HG02642 (cell line): Measurements from ENCODE around the gene ISLR.

ENCODE experiments used
- ATAC-seq: cut with Tn5 transposase; IDR thresholded peaks from one replicate; pipeline ENCODE4 v1.9.1; 2021; ENCODE audit warnings: mild to moderate bottlenecking; ENCODE audit not compliant: unreplicated experiment, poor library complexity

Gene ISLR

GRCh38 chr15:74209997-74210671, 36.6 kb downstream of the ISLR start:
- no peak for ATAC-seq

DNA sequence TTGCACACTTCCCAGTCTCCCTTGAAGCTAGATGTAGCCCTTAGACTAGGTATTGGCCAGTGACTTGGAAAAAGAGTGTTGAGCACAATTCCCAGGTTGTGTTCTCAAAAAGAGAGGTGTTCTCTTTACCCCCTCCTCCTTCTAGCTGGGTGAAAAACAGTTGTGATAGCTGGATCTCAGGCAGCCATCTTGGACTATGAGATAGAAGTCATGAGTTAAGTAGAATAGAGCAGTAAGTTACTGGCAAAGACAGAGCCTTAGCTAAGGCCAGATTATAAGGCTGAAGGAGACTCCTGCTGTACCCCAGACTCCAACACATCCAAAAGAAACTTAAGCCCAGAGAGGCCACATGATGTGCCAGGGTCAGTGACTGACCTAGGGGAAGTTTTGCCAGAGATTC, 37.2 kb downstream of the ISLR start:
- no peak for ATAC-seq

DNA sequence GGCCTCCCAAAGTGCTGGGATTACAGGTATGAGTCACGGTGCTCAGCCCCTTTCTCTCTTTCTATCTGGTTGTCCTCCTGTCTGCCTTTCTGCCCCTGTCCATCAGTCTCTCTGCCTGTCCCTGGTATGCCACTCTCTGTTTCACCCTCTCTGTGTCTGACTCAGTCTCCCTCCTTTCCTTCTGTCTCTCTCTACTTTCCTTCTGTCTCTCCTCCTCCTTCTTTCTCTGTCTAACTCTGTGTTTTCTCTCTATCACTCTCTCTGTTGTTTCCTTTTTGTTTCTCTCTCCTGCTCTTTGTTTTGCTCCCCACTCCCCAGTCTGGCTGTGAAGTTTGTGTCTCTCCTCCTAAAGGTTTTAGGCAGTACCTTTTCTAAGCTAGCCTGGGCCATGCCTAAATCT, 38.1 kb downstream of the ISLR start:
- ATAC-seq = no peak

- ATAC-seq = no peak
Observed at GRCh38 chr15:74212494-74212893, 39.0 kb downstream of the ISLR start.

DNA sequence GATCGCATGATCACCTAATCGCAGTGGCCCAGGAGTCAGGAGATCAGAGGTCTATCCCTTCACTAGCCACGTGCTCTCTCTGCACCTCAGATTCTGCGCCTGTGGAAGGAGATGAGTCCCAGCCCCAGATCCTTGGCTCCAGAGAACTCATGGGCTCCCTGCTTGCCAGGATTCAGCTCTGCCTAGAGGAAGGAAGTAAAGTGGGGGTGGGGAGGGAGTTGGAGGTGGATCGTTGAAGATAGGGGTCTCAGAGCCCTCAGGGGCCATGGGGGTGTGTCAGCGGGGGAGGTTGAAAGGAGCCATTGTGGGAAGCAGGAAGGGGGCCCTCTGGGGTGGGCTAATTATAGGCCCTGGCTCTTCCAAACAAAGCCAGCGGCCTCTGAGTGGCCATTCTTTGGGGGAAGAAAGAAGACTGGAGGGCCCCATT, 40.4 kb downstream of the ISLR start:
- no peak for ATAC-seq

DNA sequence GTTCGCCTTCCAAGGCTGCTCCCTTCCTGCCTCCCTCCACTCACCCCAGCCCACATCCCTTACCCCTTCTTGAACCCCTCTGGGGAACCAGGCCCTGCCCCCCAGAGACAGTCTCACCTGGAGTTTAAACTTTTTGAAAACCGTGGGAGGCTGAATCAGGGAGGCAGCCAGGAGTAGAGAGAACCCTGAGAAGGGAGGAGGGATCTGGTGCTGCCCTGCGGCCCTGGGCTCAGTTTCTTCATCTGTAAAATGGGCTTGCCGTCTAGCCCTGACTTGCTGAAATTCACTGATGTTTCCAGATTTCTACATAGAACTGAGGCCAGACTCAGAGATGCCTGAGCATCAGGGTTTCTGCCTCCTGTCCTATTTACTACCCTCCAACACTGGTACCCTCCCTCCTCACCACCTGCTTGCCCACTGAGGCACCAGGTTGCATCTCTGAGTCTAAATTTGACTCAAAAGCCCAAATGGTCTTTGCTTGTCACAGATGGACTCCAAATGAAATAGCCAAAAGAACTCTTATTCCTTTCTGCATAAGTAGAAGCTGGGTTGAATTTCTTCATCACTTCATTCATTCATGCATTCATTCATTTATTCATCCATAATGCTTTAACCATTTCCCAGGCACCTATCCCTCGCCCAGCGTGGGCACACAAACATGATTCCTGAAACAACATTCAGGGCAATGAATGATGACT, 41.0 kb downstream of the ISLR start:
- no peak for ATAC-seq

DNA sequence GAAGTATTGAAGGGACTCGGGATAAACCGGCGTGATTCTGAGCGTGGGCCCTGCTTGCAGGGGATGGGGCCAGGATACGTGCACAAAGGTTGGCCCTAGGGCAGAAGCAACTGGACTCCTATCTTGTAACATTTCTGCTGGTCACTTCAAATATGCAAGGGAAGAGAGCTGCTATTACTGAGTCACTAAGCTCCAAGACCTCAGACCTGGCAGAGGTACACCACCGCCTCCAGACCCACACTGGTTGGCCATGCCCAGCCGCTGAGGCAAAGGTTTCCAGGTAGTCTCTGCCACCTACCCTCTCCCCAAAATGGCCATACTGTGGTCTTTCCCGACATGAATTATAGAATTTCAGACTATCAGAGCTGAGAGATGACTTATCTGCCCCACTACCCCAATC, 42.4 kb downstream of the ISLR start:
- no peak for ATAC-seq

GRCh38 chr15:74216949-74217348, 43.4 kb downstream of the ISLR start:
- no peak for ATAC-seq

DNA sequence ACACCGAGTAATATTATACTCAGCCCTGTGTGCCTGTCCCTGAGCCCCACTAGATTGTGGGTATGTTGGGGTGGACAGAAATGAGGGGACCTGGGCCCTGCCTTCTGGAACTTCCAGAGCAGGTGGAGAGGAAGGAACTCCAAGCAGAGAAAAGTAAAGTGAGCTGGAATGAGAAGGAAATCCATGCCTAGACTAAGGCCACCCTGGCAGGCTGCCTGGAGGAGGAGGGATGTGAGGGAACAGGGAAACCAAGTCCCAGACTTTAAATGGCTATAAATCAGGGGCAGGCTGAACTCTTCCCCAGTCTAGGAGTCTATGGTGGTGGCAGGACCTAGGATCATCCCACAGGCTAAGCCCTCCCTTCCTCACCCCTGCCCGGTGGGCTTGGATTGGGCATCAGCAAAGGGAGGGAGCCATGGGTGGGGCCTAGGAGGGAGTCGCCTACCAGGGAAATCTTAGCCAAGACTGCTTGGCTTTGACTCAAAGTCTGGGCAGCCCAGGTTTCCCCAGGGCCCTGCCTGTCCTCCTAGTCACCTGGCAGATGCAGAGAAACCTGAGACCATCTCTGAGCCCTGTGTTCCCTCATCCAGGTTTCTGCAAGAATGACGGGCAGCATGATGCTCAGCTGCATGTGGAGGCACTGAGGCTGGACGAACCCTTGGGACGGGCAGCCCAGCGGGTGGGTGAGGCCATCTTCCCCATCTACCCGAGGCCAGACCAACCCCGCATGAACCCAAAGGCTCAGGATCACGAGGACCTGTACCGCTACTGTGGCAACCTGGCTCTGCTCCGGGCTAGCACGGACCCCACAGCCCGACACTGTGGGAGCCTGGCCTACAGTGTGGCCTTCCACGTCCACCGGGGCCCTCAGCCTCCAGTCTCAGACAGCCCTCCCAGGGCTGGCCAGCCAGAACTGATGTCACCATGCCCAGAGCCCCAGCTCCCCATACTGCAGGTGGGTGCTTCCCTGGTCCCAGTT, 44.7 kb downstream of the ISLR start:
- no peak for ATAC-seq

- no peak for ATAC-seq
Observed at GRCh38 chr15:74220475-74221248, 47.2 kb downstream of the ISLR start.

DNA sequence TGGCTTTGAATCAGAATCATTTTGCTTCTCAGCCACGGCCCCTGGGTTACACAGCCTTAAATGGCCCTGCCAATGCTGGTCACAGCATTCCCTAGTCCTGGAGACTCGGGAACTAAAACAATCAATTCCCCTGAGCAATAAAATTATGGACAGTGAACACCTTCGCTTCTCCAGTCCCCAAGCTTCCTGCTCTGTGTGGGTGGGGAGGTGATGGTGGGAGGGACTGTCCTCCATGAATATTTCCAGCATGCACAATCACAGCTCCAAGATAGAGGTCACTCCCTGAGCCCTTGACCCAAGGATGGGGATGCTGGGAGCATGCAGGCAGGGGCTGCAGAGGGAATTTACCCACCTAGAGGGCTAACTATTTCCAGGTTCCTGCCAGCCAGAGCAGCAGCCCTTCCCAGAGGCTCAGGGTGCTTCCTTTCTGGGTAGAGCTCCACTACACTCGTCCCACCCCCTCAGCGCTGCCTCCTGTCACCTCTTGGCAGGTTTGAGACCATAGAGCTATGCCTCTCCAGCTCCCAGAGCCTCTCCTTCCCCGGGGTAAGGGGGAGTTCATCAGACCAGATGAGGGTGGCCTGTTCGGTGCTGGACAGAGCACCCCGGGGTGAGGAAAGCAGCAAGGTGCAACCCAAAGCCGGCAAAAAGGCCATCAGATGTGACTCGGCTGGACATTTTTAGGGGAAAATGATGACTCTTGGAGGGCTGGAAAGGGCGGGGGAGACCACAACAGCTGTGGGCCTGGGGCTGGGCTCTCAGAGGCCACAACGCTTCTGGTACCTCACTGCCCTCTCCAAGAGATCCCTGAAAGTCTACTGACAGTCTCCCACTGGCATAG, 48.1 kb downstream of the ISLR start:
- no peak for ATAC-seq

DNA sequence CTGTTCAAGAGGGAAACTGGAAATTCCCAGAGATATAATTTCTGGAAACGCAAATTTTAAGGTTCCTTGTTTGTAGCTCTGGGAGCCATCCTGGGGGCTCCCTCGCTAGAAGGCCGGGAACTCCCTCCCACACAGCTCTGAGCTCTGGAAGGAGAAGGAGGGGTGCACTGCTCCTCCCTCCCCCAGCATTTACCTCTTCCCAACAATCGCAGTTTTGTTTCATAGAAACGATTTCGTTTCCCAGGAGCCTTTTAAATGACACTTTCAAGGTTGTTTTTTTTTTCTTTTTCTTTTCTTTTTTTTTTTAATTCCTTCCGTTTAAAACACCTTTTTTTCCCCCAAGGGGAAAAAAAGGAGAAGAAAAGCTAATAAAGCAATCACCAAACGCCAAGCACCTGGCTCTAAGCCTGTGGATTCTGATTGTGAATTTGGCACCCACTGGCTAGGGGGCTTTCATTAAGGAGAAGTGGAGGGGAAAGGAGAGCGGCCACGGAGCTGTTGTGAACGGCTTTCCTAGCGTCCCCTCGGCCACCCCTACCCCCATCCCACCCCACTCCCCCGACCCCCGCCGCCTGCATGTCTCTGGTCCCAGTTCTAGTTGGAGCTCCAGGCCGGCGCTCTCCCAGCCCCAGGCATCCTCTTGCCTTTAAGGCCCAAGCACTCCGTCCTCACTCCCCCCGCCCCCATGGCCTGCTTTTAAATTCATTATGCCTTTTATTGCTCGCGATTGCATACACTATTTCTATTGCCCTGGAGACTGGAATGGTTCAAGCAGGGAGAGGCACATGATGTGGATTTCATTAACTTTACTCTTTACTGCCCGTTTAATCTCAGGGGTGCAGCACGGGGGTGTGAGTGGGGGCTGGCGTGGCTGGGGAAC, 49.0 kb downstream of the ISLR start:
- no peak for ATAC-seq

DNA sequence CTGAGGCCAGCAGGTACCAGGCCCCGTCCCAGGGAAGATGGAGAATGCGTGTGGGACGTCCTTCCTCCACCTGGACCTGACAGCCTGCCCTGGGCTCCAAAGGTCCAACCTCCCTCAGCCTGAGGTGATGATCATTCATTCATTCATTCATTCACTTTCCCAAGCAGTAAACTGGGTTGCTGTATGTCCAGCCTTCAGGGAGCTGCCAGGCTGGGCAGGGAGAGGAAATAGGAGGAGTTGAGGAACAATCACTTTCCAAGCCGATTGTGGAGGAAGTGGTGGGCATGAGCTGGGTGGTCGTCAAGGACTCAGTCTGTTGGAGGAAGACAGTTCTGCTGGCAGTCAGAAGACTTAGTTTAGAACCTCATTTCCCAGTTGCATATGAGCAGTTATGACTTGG, 52.4 kb downstream of the ISLR start:
- no peak for ATAC-seq
